Stimulated activated CD8-positive, alpha-beta memory T cell treated with anti-CD3 and anti-CD28 coated beads, Interleukin-2, amount 100 ng/mL, for 48 hours (primary cell): ENCODE measurements around the gene SEC62.
A peak's percentile ranks its signal among the peaks of the same experiment; 100 is the strongest.

Experiments used
- DNase-seq, 2 donors: peaks; one replicate each; pipeline ENCODE4 v3.0.0-alpha.2; 2020; ENCODE audit warnings: low read depth in 2 of 2

The SEC62 gene

DNA sequence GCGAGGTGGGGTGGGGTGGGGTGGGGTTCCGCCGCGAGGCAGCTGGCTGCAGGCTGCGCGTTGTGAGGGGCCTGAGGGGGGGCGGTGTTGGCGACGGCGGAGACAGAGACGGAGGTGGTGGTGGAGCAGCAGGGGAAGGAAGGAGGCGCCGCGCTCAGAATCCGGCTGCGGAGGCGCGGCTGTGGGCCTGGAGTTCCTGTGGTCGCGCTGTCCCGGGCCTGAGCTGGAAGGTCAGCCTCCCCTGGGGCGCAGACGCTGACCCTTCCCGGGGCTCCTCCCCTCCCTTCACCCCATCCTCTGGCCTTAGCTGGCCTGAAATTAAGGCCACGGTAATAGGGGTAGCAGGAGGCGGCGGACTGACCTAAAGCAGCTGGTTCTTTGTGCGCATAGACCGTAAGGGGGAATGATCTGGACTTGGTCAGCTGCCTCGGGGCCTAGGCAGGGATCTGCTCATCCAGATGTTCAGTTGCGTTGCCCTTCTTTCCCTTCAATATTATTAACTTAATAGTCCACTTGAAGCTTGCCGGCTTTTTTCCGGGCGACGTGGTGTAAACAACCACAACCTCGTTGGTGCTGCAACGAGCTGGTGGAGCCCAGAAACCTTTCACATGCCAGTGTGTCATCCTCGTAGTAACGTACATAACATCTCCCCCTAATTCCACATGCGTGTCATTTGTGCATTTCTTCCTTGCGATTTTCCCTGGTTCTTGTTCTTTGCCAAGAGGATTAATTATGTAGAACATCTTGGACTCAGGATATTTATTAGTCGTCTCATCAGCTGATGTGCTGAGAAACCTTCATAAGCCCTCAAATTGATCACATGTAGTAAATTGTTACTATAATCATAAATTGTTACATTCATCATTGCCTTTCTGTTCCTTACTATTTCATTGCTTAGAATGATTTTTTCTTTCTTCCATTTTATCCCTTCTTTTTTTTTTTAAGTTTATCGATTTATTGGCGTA is 626 bp downstream of the SEC62 start:
- peak in 1 of 2 donors; percentile 38 for DNase-seq

DNA sequence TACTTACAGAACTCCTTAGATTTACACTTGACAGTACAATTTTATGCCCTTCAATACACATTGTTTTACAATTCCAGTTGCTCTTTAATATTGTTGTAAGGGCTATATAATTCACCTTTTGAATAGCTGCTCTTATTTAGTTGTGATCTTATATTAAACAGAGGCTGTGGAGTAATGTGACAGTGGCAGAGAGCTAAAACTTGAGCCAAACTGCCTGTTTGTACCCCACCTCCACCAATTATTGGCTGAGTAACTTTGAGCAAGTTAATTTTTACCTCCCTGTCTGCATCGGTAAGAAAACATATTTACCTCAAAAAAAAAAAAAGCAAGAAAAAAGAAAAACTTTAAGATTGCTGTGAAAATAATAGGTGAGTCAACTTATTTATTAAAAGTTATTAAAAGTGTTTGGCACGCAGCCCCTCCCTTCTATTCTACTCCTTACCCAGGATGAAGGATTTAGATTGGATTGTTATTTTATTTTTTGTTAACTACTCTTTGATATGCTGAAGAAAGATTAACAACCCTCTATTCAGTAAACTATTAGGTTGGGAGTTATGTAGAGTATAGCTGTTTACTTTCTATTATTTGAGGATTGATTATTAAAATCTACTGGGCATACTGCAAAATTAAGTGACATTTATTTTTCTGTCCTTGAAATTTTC is 1.7 kb downstream of the SEC62 start:
- DNase-seq: no peak

DNA sequence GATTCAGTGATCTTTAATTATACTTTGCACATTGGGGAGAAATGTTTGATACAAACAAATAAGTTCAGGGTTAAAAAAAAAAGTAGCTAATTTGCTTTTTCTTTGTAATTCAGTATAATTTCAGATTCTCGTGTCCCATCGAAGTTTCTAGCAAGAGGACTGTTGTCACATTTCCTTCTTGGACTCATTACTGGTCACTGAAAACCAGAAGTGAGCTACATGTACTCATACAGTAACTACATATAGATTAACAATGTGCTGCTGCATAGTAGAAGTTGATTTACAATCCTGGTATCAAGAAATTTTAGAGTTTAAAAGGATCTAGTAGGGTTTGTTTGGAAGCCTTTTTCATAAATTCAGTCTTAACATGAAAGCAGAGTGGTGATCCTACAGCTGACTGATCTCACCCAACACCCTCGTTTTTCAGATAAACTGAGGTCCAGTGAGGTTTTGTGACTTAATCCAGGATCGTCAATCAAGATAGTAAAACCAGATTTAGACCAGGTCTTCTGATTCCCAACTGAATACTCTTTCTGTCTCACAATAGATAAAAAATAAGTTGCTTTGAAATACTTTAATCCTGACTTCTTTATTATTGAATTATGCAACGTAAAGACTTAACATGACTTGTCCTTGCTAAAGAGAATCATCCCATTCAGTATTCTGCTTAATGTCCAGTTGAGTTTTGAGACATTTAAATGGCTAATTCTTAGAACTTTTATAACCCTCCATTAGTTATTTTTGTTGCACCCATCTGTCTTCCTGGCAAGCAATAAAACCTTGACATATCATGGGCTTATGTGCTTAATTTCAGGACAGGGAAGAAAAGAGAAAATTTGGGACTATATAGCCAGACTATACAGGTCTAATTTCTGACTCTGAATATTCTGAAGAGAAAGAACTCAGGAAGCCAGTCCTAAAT is 2.8 kb downstream of the SEC62 start:
- DNase-seq: no peak

DNA sequence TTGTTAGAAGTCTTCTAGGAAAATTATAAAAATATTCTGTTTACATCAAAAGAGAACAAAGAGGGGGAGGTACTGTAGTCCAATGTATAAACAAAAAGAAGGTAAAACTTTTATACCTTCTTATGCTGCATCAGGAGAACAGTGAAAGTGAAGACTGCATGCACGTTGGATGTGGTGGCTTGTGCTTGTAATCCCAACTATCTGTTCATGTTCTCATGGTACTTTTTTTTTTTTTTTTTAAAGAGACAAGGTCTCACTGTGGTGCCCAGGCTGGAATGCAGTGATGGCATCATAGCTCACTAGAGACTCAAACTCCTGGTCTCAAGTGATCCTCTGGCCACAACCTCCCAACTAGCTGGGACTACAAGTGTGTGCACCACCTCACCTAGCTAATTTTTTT is 4.2 kb downstream of the SEC62 start:
- DNase-seq: no peak

DNA sequence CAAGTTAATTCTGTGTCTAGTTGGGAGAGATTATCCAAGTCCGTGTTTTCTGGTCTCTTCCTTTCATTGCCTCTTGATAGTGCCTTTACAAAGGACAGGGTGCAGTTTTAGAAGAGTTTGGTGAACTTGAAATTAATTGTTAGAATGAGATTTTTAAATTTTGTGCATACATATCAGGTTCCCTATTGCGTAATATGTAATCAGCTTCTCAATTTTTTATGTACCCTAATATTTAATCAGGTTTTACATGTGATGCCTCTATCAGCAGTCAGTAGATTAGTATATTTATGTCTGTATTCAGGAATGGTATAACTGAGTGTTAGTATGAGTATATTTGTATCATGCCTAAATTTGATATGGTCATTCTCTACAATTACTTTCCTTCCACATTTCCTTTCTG is 4.9 kb downstream of the SEC62 start:
- DNase-seq: no peak

DNA sequence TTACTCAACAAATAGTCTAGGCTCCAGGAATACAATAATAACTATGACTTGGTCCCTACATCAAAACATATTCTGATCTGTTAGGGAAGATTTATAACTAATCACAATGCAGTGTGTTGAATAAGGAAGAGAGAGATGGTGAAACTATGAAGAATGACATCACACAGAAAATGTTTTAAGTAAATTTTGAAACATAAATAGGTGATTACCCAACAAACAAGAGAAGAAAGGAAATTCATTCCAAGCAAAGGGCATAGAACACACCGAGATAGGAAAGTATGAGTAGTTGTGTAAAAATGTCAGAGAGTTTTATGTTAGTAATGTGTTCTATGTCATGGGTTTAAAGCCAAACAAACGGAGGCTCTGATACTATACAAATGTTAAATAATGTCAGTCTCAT is 13.4 kb downstream of the SEC62 start:
- DNase-seq: no peak

DNA sequence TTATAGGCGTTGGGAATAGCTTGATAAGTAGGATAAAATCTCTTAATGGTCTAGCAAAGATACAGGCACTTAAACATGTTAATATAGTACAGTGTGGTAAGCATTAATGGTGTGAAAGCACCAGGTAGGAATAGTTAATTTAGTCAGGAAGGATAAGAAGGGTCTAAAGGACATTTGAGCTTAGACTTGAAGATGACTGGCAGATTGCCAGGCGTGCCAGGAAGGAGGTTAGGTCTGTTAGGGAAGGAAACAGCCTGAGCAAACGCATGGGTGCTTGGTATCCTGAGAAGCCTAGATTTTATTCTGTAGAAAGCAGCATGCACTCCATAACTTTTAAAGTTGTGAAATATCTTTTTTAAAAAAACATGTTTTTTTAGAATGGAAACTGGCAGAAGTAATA is 17.7 kb downstream of the SEC62 start:
- no peak for DNase-seq

DNA sequence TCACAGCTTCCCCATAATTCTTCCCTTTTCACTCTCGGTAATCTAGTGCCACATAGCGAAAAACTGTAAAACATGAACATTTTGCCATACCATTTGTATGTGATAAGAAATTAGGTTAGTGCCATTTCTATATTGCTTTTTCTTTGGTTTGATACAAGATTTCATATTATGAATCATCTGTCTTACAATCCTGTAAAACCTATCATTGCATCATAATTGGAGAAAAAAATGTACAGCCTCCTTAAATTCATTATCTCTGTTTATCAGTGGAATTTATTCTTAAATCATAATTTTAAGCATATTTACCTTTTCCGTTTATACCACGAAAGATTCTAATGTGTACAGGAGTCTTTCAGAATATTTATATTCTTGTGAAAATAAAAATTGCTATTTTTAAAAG is 23.8 kb downstream of the SEC62 start:
- no peak for DNase-seq

DNA sequence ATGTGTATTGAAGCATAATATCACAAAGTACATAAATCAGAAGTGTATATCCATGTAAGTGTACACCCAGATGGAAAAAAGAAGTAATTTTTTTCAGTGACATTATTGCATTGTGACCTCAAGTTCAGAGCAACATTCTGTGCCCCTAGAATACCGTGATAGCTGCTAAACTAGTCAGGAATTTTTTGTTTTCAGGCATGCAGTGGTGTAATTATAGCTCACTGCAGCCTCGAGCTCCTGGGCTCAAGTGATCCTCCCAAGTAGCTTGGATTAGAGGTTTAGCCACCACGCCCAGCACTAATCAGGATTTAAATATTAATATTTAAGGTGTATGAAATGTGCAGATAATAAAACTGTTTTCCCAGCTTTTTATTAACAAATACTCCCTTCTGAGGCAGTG is 25.5 kb downstream of the SEC62 start:
- DNase-seq: no peak

DNA sequence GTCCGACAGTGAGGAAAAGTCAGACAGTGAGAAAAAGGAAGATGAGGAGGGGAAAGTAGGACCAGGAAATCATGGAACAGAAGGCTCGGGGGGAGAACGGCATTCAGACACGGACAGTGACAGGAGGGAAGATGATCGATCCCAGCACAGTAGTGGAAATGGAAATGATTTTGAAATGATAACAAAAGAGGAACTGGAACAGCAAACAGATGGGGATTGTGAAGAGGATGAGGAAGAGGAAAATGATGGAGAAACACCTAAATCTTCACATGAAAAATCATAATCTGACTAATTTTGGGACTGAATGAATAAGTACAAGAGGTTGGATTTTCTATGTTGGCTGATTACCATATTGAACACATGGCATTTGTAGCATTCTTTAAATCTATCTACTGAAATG is 26.2 kb downstream of the SEC62 start:
- DNase-seq: no peak

DNA sequence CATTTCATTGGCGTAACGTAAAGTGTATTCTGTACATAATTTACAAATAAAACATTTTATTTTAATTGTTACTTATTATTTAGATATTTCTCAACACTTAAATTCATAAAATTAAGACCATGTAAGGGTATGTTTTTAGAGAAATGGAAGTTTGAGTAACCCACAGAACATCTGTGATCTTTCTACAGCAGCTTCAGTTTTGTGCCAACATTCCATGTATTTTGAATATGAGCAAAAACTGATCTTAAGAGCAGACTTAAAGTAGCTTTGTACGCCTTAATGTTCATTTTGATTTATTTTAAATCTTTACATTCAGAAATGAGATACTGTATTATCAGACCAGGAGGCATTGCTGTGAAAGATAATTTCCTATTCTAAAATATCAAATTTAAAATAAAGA is 27.2 kb downstream of the SEC62 start:
- no peak for DNase-seq

DNA sequence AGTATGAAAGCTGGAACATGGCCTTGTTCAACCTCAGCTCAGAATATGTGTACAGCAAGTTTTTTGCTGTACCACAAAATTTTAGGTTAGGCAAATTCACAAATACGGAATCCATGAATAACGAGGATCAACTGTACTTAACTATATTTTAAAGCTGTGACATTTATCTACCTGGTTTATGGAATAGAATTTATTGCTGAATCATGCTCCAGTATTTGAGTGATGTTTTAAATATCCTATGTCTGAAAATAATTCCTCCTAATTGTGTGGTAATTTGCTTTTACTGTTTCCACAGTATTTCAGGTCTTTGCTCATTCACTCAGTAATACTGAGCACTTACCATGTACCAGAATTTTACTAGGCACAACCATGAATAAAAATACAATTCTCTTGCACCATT is 29.5 kb downstream of the SEC62 start:
- no peak for DNase-seq

DNA sequence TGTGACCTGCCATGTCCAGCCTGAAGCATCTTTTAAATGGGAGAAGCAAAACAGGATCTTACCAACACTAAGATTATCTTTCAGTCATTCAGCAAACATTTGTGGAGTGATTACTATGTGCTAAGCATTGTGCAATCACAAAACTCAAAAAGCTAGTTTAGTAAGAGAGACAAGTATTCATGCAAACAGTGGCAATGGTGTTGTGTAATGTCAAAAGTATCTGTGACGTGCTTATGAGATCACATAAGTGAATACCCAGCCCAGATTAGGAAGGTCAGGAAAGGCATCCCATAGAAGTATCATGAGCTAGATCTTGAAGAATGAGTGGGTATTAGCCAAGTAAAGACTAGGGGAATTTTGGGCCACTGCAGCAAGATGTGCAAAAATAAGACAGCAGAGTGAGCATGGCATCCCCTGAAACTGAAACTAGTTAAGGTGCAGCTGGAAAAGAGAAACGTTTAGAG is 32.1 kb downstream of the SEC62 start:
- DNase-seq: no peak

DNA sequence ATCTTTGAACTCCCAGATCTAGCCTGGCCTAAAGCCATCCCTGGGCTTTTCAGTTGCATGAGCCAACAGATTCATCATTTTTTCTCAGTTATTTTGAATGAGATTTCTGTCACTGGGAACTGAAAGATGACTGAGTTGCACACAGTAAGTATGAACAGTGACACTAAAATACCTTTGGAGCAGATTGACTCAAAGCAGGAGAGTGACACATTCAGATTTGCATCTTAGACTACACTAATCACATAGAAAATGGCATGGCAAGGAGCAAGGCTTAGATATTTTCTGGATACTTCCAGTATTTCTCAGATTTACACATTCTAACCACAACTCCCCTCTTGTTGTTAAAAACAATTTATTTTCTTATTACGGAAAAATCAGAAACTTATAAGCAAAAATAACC is 32.8 kb downstream of the SEC62 start:
- DNase-seq: no peak

DNA sequence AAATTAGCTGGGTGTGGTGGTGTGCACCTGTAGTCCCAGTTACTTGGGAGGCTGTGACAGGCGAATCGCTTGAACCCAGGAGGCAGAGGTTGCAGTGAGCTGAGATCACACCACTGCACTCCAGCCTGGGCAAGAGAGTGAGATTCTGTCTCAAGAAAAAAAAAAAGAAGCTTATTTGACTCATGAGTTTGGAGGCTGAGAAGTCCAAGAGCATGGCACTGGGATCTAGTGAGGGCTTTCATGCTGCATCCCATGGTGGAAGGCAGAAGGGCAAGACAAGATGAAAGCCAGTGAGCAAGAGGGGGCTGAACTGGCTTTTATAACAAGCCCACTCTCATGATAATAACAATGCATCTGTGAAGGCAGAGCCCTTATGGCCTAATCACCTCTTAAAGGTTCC is 33.4 kb downstream of the SEC62 start:
- no peak for DNase-seq

DNA sequence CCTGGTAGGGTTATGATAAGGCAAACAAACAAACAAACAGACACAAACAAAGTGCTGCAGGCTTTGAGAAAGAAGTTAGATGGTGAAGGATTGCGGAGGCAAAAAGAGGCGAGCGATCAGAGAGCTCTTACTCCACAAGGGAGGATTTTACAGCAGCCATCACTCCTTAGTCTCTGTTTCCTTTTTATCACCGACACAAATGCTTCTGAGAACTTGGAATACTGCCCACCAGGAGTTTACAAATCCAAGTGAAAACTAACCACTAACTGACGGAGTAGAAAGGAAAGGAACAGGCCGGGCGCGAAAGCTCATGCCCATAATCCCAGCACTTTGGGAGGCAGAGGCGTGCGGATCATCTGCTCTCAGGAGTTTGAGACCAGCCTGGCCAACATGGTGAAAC is 35.6 kb downstream of the SEC62 start:
- DNase-seq: no peak

DNA sequence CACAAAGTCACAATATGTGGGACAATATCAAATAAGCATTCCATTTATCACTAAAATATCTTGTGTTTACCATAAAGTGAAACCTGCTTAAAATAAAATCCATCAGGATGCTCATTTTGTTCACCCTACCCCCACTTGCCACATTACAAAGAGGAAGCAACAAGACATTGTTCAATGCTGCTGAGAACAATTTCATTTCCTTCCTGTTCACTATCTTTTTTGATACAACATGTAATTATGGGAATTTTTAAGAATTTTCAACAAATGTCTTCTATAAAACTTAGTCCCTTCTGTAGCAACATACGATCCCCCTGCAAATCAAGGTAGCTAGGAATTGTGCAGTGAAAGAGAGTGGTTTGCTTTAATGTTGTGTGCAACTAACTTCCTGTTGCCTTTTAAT is 36.3 kb downstream of the SEC62 start:
- DNase-seq: no peak

DNA sequence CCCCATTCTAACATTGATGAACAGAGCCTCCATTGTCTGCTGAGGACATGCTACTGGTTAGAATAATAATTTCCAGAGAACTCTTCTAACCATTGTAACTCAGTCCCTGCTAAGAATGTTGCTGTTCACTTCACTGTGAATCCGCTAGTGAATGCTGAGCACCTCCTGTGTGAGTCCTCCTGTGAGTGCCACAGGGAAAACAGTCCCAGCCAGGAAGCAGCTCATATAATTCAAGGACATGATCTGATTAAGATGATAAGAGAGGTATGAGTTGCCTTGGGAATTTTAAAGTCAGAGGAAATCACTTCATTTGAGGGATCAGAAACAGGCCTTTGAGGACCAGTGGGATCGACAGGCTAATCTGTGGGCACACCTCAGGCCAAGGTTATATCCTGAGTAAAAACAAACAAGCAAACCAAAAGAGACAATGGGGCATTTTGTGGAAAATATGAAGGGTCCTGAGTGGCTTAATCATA is 37.3 kb downstream of the SEC62 start:
- no peak for DNase-seq

DNA sequence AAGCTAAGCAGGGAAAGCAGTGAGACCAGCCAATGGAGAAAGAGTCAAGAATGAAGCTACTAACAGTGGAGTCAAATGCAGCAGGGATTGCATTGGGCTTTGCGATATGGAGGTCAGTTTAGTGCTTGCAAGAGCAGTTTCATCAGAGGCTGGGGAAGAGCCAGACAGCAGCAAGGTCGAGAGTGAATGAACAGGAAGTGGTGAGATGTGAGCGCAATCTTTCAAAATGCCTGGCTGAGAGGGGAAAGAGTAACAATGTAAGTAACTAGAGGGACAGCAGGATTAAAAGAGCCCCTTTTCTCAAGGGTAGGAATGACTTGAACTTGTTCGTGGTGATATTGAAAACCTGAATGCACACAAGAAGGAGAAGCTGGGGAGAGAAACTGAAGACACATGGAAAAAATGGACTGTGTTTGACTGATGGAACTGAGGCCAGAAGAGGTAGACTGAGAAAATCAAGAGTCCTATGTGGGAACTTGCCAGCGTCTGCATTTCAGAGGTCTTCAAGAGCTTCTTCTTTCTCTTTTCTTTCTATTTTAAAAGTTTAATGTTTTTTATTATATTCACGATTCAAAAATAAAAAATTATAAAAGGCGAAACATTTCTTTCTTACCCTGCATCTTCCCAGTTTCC is 40.5 kb downstream of the SEC62 start:
- DNase-seq: peak in 1 of 2 donors; percentile 5

DNA sequence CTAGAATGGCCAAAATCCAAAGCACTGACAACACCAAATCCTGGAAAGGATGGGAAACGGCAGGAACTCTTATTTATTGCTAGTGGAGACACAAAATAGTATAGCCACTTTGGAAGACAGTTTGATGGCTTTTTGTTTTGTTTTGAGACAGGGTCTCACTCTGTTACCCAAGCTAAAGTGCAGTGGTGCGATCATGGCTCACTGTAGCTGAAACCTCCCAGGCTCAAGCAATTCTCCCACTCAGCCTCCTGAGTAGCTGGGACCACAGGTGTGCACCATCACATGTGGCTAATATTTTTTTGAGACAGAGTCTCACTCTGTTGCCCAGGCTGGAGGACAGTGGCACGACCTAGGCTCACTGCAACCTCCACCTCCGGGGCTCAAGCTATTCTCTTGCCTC is 43.9 kb downstream of the SEC62 start:
- no peak for DNase-seq

DNA sequence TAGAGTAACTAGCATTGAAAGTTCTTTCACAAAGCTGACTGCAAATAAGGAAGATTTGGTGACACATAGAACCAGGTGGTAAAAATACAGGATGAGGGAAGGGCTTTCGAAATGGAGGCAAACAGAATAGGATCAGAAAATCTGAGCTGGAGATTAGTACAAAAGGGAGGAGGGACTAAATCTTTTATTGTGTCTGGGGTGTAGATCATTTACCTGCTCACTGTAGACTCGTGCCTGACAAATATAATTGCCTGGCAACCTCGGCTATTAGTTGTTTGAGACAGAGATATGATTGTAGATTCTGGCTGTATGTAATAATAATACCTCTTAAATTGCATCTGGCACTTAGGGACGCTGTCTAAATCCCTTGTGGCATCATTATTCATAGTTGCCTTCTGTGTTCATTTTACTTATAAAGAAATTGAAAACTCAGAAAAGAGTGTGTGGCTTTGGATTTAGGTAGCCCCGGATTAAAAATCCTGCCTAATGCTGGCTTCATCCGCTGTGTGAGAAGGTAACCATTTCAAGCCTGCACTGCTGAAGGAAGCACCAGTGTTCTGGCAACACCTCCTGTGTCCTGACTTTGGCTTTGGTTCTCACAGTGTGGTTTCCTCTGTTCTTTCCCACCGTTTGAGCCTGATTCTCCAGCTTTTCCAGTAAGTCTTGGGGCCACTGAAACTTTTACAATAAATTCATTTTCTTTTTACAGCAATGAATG is 46.2 kb downstream of the SEC62 start:
- no peak for DNase-seq
